ENCODE measurements around the gene FHDC1. TPM values are rescaled to one million over a fixed set of nuclear protein-coding genes. Genes with fewer than 3 reads are reported as not detected.

Gene FHDC1
- total RNA-seq, 2 experiments from 2014 or later, result 0.06 to 0.08 TPM

Other genes with a start within 250 kb of the FHDC1 start
- under 1 TPM; 0.42 to 0.76 TPM for gene TIGD4, start 156.6 kb upstream of the FHDC1 start, total RNA-seq
- 10 to 100 TPM; 10.3 to 12.1 TPM for gene ARFIP1, start 156.4 kb upstream of the FHDC1 start, total RNA-seq